GM12891 (cell line): ENCODE measurements around the gene BRS3.

Experiments used
- POLR2A ChIP-seq: IDR thresholded peaks from 2 replicates; pipeline ENCODE4 v1.6.1; 2011; ENCODE audit warnings: low read depth, low read length, control low read depth
- POLR2AphosphoS5 ChIP-seq: IDR thresholded peaks from 2 replicates; pipeline ENCODE4 v1.6.1; 2011; ENCODE audit warnings: low read depth, low read length, control low read depth
- SPI1 ChIP-seq: IDR thresholded peaks from 2 replicates; pipeline ENCODE4 v1.6.1; 2011; ENCODE audit warnings: low read depth, low read length, control low read depth
- TAF1 ChIP-seq: IDR thresholded peaks from 2 replicates; pipeline ENCODE4 v1.6.1; 2011; ENCODE audit warnings: low read depth, low read length, control low read depth

DNA sequence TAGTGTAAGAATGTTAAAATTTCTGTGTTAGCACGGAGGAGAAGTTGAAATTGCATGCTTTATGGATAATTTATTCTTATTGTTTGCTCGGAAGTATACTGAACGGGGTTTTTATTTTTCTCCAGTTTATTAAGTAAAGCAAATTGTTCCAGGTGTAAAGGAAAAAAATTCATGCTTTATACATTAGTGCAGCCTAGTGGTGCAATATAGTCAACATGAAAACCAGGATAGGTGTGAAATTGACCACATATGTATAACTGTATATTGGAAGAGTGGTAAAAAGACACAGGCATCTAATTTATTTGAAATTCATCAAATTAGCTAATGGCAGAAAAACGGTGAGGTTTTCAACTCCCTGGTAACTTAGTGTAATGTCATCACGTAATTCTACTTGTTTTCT lies 959 bp downstream of the BRS3 start:
- no peak for TF ChIP-seq POLR2A
- TF ChIP-seq TAF1, result no peak
- no peak for TF ChIP-seq SPI1
- TF ChIP-seq POLR2AphosphoS5, result no peak
